HCT116 (cell line): ENCODE data around the gene ZNF319. TPM values are rescaled to one million over a fixed set of nuclear protein-coding genes. Genes with fewer than 3 reads are reported as not detected.

Experiments used
- ATAC-seq: fragments of 200-7000 bp; cut with Tn5 transposase; 2 replicates; pipeline ENCODE4 v1.9.1; 2020; ENCODE audit warnings: mild to moderate bottlenecking, moderate library complexity
- BruUV-seq: library from RNA; stranded (reverse); fragments of 400-500 nt; replicated peaks from 2 replicates; lab custom pipeline; 2021; lab: Mats Ljungman, UMichigan
- CTCF ChIA-PET: fragments of 300-600 bp; sonication (Branson Sonifier 250); formaldehyde crosslinking; loops from one replicate; lab custom pipeline; 2021; ENCODE audit warnings: antibody characterized with exemption; lab: Charles Lee
- POLR2A ChIA-PET: fragments of 300-600, 350-600 bp; sonication (Branson Sonifier 250); formaldehyde crosslinking; loops from one replicate; lab custom pipeline; 2021; ENCODE audit warnings: antibody characterized with exemption; lab: Charles Lee
- RAD21 ChIA-PET, 2 experiments: fragments of 300-600 bp; sonication (Branson Sonifier 250); formaldehyde crosslinking; loops; one replicate each; lab custom pipeline; 2023; ENCODE audit warnings: low total read pairs in 2 of 2; ENCODE audit not compliant: uncharacterized antibody in 2 of 2, unreplicated experiment in 2 of 2, low non-redundant PET in 1 of 2; lab: Charles Lee
- DNase-seq: peaks from one replicate; pipeline ENCODE4 v3.0.0-alpha.2; 2010; ENCODE audit warnings: low read depth, low spot score
- H2AFZ ChIP-seq: fragments of 200-600 bp; shearing (Covaris generic), sonication (generic); 2 replicates; pipeline ENCODE4 v1.6.1; 2017; ENCODE audit warnings: low read depth, mixed run types, mixed read lengths, antibody characterized with exemption, low read length; ENCODE audit not compliant: poor library complexity, severe bottlenecking
- H3K27ac ChIP-seq: 2 replicates; pipeline ENCODE4 v1.5.1; 2012; ENCODE audit warnings: low read depth, low read length
- H3K27me3 ChIP-seq: fragments of 200-600 bp; sonication (generic); 2 replicates; pipeline ENCODE4 v1.6.1; 2016; ENCODE audit warnings: mixed run types, low read length, mixed read lengths; ENCODE audit not compliant: insufficient read depth
- H3K36me3 ChIP-seq, 2 experiments: fragments of 200-500 bp in 1 of 2; fragments of 200-600 bp in 1 of 2; sonication (Bioruptor generic) in 1 of 2; sonication (generic) in 1 of 2; 2 replicates each; pipeline versions ENCODE4 v1.5.1 to v1.6.1; 2014 to 2016; ENCODE audit warnings: low read length in 2 of 2, inconsistent platforms in 1 of 2, mixed read lengths in 1 of 2, mixed run types in 1 of 2; ENCODE audit not compliant: insufficient read depth in 2 of 2, control insufficient read depth in 1 of 2
- H3K4me1 ChIP-seq, 2 experiments: fragments of 200-600 bp in 1 of 2; sonication (generic) in 1 of 2; 2 replicates each; pipeline versions ENCODE4 v1.5.1 to v1.6.1; 2012 to 2017; ENCODE audit warnings: low read length in 2 of 2, inconsistent platforms in 1 of 2, mild to moderate bottlenecking in 1 of 2, mixed read lengths in 1 of 2, mixed run types in 1 of 2, moderate library complexity in 1 of 2; ENCODE audit not compliant: insufficient read depth in 2 of 2, control insufficient read depth in 1 of 2
- H3K4me2 ChIP-seq: fragments of 200-600 bp; sonication (generic); 2 replicates; pipeline ENCODE4 v1.6.1; 2017; ENCODE audit warnings: mixed run types, low read length, mixed read lengths
- H3K4me3 ChIP-seq, 2 experiments: fragments of 200-600 bp in 1 of 2; sonication (generic) in 1 of 2; replicated peaks in 1 of 2; 2 replicates each; pipeline ENCODE4 v1.5.1; 2011 to 2016; ENCODE audit warnings: low read length in 2 of 2, control low read depth in 1 of 2, low read depth in 1 of 2, mild to moderate bottlenecking in 1 of 2, mixed read lengths in 1 of 2, mixed run types in 1 of 2
- H3K79me2 ChIP-seq: fragments of 200-600 bp; sonication (generic); 2 replicates; pipeline ENCODE4 v1.6.1; 2017; ENCODE audit warnings: mild to moderate bottlenecking, mixed run types, low read length, moderate library complexity, mixed read lengths; ENCODE audit not compliant: insufficient read depth
- H3K9ac ChIP-seq: fragments of 200-600 bp; sonication (generic); 2 replicates; pipeline ENCODE4 v1.6.1; 2016; ENCODE audit warnings: low read length, mixed read lengths
- H3K9me2 ChIP-seq: fragments of 200-600 bp; sonication (generic), shearing (Covaris generic); 2 replicates; pipeline ENCODE4 v1.6.1; 2017; ENCODE audit warnings: mixed run types, mild to moderate bottlenecking, moderate library complexity; ENCODE audit not compliant: insufficient read depth
- H3K9me3 ChIP-seq, 2 experiments: fragments of 200-500 bp in 1 of 2; fragments of 200-600 bp in 1 of 2; sonication (Bioruptor generic) in 1 of 2; sonication (generic) in 1 of 2; 2 replicates each; pipeline ENCODE4 v1.6.1; 2014 to 2017; ENCODE audit warnings: low read length in 2 of 2, mixed read lengths in 2 of 2, inconsistent platforms in 1 of 2, low read depth in 1 of 2, mild to moderate bottlenecking in 1 of 2, mixed run types in 1 of 2, moderate library complexity in 1 of 2; ENCODE audit not compliant: control insufficient read depth in 1 of 2, insufficient read depth in 1 of 2
- H4K20me1 ChIP-seq: fragments of 200-600 bp; sonication (generic), shearing (Covaris generic); 2 replicates; pipeline ENCODE4 v1.6.1; 2017; ENCODE audit warnings: mixed run types, mild to moderate bottlenecking, moderate library complexity; ENCODE audit not compliant: insufficient read depth
- CEBPB ChIP-seq: IDR thresholded peaks from 2 replicates; pipeline ENCODE4 v1.6.1; 2012; ENCODE audit warnings: low read depth
- ELF1 ChIP-seq: IDR thresholded peaks from 2 replicates; pipeline ENCODE4 v1.6.1; 2012; ENCODE audit warnings: low read depth, borderline replicate concordance
- EZH2phosphoT487 ChIP-seq: fragments of 200-600 bp; IDR thresholded peaks from 2 replicates; pipeline ENCODE4 v1.6.1; 2018; ENCODE audit warnings: antibody characterized with exemption, borderline replicate concordance
- REST ChIP-seq: IDR thresholded peaks from 2 replicates; pipeline ENCODE4 v1.6.1; 2012; ENCODE audit warnings: low read depth
- SIN3A ChIP-seq: IDR thresholded peaks from 2 replicates; pipeline ENCODE4 v1.6.1; 2012; ENCODE audit warnings: low read depth
- SP1 ChIP-seq: IDR thresholded peaks from 2 replicates; pipeline ENCODE4 v1.6.1; 2012; ENCODE audit warnings: low read depth
- ZFX ChIP-seq: fragments of 450-650 bp; IDR thresholded peaks from 2 replicates; pipeline ENCODE4 v1.6.1; 2017
- ZNF274 ChIP-seq: fragments of 200-500 bp; sonication (Bioruptor generic); IDR thresholded peaks from 2 replicates; pipeline ENCODE4 v1.6.1; 2014; ENCODE audit warnings: mild to moderate bottlenecking, low read depth, low read length, inconsistent platforms
- intact Hi-C: fragments of 100-400 bp; cut with micrococcal nuclease; formaldehyde crosslinking; loops from 2 replicates; pipeline ENCODE4 v1.10.0; 2022
- total RNA-seq: library from RNA; stranded (reverse); gene quantifications from one replicate; pipeline ENCODE4 v1.2.1, GENCODE V29; 2021; ENCODE audit not compliant: unreplicated experiment

Gene ZNF319
- total RNA-seq, 1 experiment from 2014 or later: 7.1 TPM

GRCh38 chr16:57972306-57972705 is 28.2 kb downstream of the ZNF319 start:
- no peak overlapping the region for H3K4me2 ChIP-seq
- ChIA-PET POLR2A (no interaction called here), CTCF (no interaction called here), RAD21 (no interaction called here)
- H3K4me1 ChIP-seq: no peaks in the 10 kb centered on the region
- no peak for ATAC-seq
- BruUV-seq: no TSS peak
- H4K20me1 ChIP-seq: no peaks in the 10 kb centered on the region
- H3K9ac ChIP-seq: no peak overlapping the region
- no peaks in the 10 kb centered on the region for H3K9me2 ChIP-seq
- H3K79me2 ChIP-seq: no peaks in the 10 kb centered on the region
- TF ChIP-seq SP1: no peak
- no peak for TF ChIP-seq SIN3A
- no peak overlapping the region for H3K27ac ChIP-seq
- H3K36me3 ChIP-seq: no peaks in the 10 kb centered on the region
- no peak overlapping the region for H3K4me3 ChIP-seq
- no peaks in the 10 kb centered on the region for H3K9me3 ChIP-seq
- DNase-seq: no peak
- intact Hi-C loops: no loop called here
- H2AFZ ChIP-seq: no peak overlapping the region
- no peaks in the 10 kb centered on the region for H3K27me3 ChIP-seq

GRCh38 chr16:57971848-57972247 is 28.6 kb downstream of the ZNF319 start:
- no peaks in the 10 kb centered on the region for H3K9me2 ChIP-seq
- POLR2A ChIA-PET: no interaction called here
- H3K9ac ChIP-seq: no peak overlapping the region
- CTCF ChIA-PET: no interaction called here
- no peak overlapping the region for H3K4me3 ChIP-seq
- H3K27me3 ChIP-seq: no peaks in the 10 kb centered on the region
- DNase-seq (no peak), ATAC-seq (no peak)
- RAD21 ChIA-PET: no interaction called here
- H3K9me3 ChIP-seq: no peaks in the 10 kb centered on the region
- no peaks in the 10 kb centered on the region for H3K36me3 ChIP-seq
- no peak overlapping the region for H2AFZ ChIP-seq
- no TSS peak for BruUV-seq
- no peak overlapping the region for H3K4me2 ChIP-seq
- intact Hi-C loops: no loop called here
- no peaks in the 10 kb centered on the region for H4K20me1 ChIP-seq
- no peaks in the 10 kb centered on the region for H3K79me2 ChIP-seq
- no peak overlapping the region for H3K27ac ChIP-seq
- TF ChIP-seq ELF1: no peak
- no peak for TF ChIP-seq ZFX
- TF ChIP-seq CEBPB: no peak
- TF ChIP-seq REST: no peak
- no peak for TF ChIP-seq EZH2phosphoT487
- TF ChIP-seq ZNF274: no peak
- H3K4me1 ChIP-seq: no peaks in the 10 kb centered on the region
